H1 (cell line): Measurements from ENCODE around the gene R3HDM2. TPM values are rescaled to one million over a fixed set of nuclear protein-coding genes. Genes with fewer than 3 reads are reported as not detected.
A peak's percentile ranks its signal among the peaks of the same experiment; 100 is the strongest.

ENCODE experiments used
- ATF3 ChIP-seq: IDR thresholded peaks from 2 replicates; pipeline ENCODE4 v1.6.1; 2011; ENCODE audit warnings: low read depth, mild to moderate bottlenecking, low read length; ENCODE audit not compliant: insufficient read depth
- BCL11A ChIP-seq, 2 experiments: IDR thresholded peaks; one replicate each; pipeline ENCODE4 v1.6.1; 2011; ENCODE audit warnings: low read depth in 2 of 2, low read length in 2 of 2, mild to moderate bottlenecking in 2 of 2
- CHD1 ChIP-seq: IDR thresholded peaks from 2 replicates; pipeline ENCODE4 v1.6.1; 2012; ENCODE audit warnings: low read depth, low read length, improper control_type of control experiment
- CREB1 ChIP-seq: IDR thresholded peaks from 2 replicates; pipeline ENCODE4 v1.6.1; 2012; ENCODE audit warnings: inconsistent platforms
- EGR1 ChIP-seq: IDR thresholded peaks from 2 replicates; pipeline ENCODE4 v1.6.1; 2011; ENCODE audit warnings: low read depth, low read length, borderline replicate concordance
- HDAC2 ChIP-seq, 2 experiments: fragments of 300-600 bp in 1 of 2; sonication (generic) in 1 of 2; IDR thresholded peaks; 2 replicates each; pipeline ENCODE4 v1.6.1; 2011 to 2012; ENCODE audit warnings: low read depth in 2 of 2, low read length in 2 of 2, mild to moderate bottlenecking in 2 of 2, moderate library complexity in 2 of 2, borderline replicate concordance in 1 of 2, inconsistent platforms in 1 of 2
- HDAC6 ChIP-seq: IDR thresholded peaks from one replicate; pipeline ENCODE4 v1.7.1; 2012; ENCODE audit warnings: low read depth, mild to moderate bottlenecking, inconsistent platforms, low read length, moderate library complexity
- JUN ChIP-seq: IDR thresholded peaks from 2 replicates; pipeline ENCODE4 v1.6.1; 2011; ENCODE audit warnings: low read depth, mild to moderate bottlenecking, improper control_type of control experiment, low read length
- KDM1A ChIP-seq: fragments of 200-600, 300-600 bp; sonication (generic); IDR thresholded peaks from 2 replicates; pipeline ENCODE4 v1.7.1; 2016; ENCODE audit warnings: mild to moderate bottlenecking, low read length, borderline replicate concordance
- KDM4A ChIP-seq: IDR thresholded peaks from one replicate; pipeline ENCODE4 v1.7.1; 2012; ENCODE audit warnings: low read depth, mild to moderate bottlenecking, moderate library complexity, low read length, inconsistent platforms; ENCODE audit not compliant: severe bottlenecking
- POU5F1 ChIP-seq: IDR thresholded peaks from 2 replicates; pipeline ENCODE4 v1.6.1; 2011; ENCODE audit warnings: low read depth, mild to moderate bottlenecking, low read length, moderate library complexity
- RXRA ChIP-seq: IDR thresholded peaks from 2 replicates; pipeline ENCODE4 v1.6.1; 2011; ENCODE audit warnings: low read depth, mild to moderate bottlenecking, low read length, moderate library complexity; ENCODE audit not compliant: insufficient read depth
- TAF1 ChIP-seq: IDR thresholded peaks from 2 replicates; pipeline ENCODE4 v1.6.1; 2011; ENCODE audit warnings: mild to moderate bottlenecking, low read depth, low read length
- TAF7 ChIP-seq: optimal IDR thresholded peaks from 2 replicates; pipeline ENCODE3; 2011; ENCODE audit warnings: low read depth, mild to moderate bottlenecking, inconsistent platforms, low read length, moderate library complexity, borderline replicate concordance
- TEAD4 ChIP-seq: IDR thresholded peaks from 2 replicates; pipeline ENCODE4 v1.6.1; 2012; ENCODE audit warnings: low read depth, low read length, inconsistent platforms, mixed read lengths
- YY1 ChIP-seq: IDR thresholded peaks from 2 replicates; pipeline ENCODE4 v1.6.1; 2011; ENCODE audit warnings: low read depth, mild to moderate bottlenecking, low read length
- ZNF274 ChIP-seq: IDR thresholded peaks from 2 replicates; pipeline ENCODE4 v1.7.0; 2012; ENCODE audit warnings: low read length, borderline replicate concordance; ENCODE audit errors: extremely low read depth
- polyA plus RNA-seq, 7 experiments: library from polyadenylated mRNA; depleted of rRNA in 3 of 7; stranded (reverse) in 5 of 7; unstranded in 2 of 7; fragments of >200 nt in 5 of 7; fragments of 200-250 nt in 2 of 7; gene quantifications; 1 replicate in 5 of 7; 2 replicates in 1 of 7; 4 replicates in 1 of 7; pipeline versions ENCODE4 v1.2.1 to v1.2.3, GENCODE V29; 2011 to 2013; ENCODE audit warnings: missing spikeins in 2 of 7, mixed read lengths in 2 of 7
- total RNA-seq: library from RNA; stranded (reverse); fragmentation: NEBNext Ultra II Directional; extraction: Animal tissue kit (Norgen Biotek cat#: 25700); gene quantifications from 2 replicates; pipeline ENCODE4 v1.2.1, GENCODE V29; 2021

Gene R3HDM2
- total and polyA plus RNA-seq, 2 of the 8 experiments (the other 6 are each of a cell fraction or from before 2014, with no cell fraction given): 25.6 to 27.0 TPM

DNA sequence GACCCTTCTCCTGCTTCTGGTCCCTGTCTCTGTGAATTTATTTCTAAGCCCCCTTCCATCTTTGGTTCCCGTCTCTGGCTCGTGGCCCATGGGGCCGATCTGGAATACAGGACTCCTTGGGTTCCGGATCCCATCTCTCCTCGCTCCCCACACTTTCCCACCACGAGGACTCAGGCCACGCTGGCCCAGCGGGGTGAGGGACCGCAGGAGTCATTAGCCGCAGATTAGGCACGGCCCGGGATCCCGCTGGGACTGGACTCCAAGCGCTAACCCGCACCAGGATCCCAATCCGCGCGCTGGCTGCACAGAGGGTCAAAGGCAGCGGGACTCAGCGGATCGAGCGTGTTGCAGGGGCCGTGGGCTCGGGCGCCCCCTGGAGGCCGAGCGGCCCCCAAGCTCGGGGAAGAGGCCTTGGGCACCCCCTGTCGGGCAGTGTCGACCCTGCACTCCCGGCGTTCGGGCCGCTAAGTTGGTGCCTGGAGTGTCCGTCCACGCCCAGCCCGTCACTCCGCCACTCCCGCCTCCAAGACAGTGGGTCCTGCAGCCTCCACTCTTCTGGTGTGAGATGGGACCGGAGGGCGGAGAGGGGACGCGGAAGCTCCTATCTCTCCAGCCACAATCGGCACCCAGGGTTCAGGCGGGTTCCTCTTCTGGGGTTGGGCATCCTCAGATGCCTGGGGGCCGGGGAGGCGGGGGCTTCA, 191.8 kb downstream of the R3HDM2 start (continued):
- no peak for TF ChIP-seq TEAD4
- peak; percentile 94 for TF ChIP-seq TAF7
- peak; percentile 41; the same call in 1 of the 2 replicates for TF ChIP-seq TAF1
- TF ChIP-seq YY1: peak; percentile 75; the same call in 1 of the 2 replicates
- TF ChIP-seq KDM1A: peak; percentile 61; the same call in 1 of the 2 replicates
- peak; percentile 95 for TF ChIP-seq KDM4A
- TF ChIP-seq POU5F1: no peak
- no peak for TF ChIP-seq JUN
- no peak for TF ChIP-seq BCL11A (IDR thresholded peaks at IDR 0.05; ENCODE audit: low read depth in 2 of 2, low read length in 2 of 2)
- TF ChIP-seq ATF3: peak; percentile 78
- no peak for TF ChIP-seq HDAC6
- TF ChIP-seq ZNF274: no peak
- TF ChIP-seq RXRA: no peak
- TF ChIP-seq CHD1: no peak
- TF ChIP-seq CREB1: peak; percentile 58
- TF ChIP-seq EGR1: no peak
- peak; percentile 50 to 85; a peak in 1 of 4 replicates for TF ChIP-seq HDAC2 (IDR thresholded peaks at IDR 0.05; ENCODE audit: borderline replicate concordance in 1 of 2, low read depth in 2 of 2, low read length in 2 of 2)
